Measurements from ENCODE around the gene HOXD13. TPM values are rescaled to one million over a fixed set of nuclear protein-coding genes. Genes with fewer than 3 reads are reported as not detected.

Gene HOXD13
- total RNA-seq, 1 experiment from 2014 or later: not detected

DNA sequence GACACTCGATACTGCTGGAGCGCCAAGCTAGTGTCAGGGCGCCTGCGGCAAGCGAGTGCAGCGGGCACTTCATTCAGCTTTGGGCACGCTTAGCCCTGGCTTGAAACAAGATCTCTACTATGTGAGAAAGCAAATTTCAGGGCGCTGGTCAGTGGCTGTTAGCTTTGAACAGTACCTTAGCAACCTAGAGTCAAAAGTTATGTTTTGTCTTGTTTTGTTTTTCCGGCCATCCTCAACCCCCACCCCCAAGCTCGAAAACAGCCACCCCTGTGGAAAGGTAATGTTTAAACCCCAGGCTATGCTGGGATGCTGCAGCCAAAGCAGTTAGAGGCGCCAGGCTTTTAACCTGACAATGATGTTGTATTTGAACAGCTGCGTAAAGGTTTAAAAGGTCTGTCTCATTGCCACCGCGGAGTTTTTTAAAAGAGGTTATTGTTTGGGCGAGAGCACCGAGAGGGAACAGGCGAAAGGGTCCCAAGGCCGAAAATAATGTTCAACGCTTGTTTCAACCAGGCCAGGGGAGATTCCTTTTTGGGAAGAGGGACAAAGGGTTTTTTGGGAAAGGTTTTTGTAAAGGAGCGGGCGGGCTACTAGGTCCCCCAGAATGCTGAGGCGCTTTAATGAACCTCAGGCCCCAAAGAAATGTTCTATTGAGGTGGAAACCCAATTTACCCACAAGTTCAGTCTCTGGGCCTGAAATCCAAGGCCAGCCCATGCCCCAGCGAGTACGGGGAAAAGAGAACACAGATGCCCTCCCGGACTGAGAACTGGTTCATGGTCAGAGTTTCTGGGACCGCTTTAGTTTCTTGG, 21.8 kb downstream of the HOXD13 start:
- BruUV-seq (replicated peaks): no TSS peak
- no peak for TF ChIP-seq CTCF (IDR thresholded peaks at IDR 0.05; ENCODE audit: unreplicated experiment)
- no peaks in the 10 kb centered on the region for H3K4me1 Mint-ChIP-seq (ENCODE audit: low read depth, unreplicated experiment)
- DNase-seq: no peak
- peaks cover 86% of the 10 kb centered on the region for H3K27me3 Mint-ChIP-seq (ENCODE audit: unreplicated experiment)
- H3K4me3 Mint-ChIP-seq (ENCODE audit: low read depth, unreplicated experiment): no peak overlapping the region
- no peak overlapping the region for H3K27ac Mint-ChIP-seq (ENCODE audit: unreplicated experiment)
- H3K9me3 Mint-ChIP-seq (ENCODE audit: low read depth, unreplicated experiment): no peaks in the 10 kb centered on the region
- intact Hi-C loops (cut with micrococcal nuclease; ENCODE audit: unreplicated experiment): no loop called here
- no peaks in the 10 kb centered on the region for H3K36me3 Mint-ChIP-seq (ENCODE audit: insufficient read depth, unreplicated experiment)
- CTCF ChIA-PET: no interaction called here

DNA sequence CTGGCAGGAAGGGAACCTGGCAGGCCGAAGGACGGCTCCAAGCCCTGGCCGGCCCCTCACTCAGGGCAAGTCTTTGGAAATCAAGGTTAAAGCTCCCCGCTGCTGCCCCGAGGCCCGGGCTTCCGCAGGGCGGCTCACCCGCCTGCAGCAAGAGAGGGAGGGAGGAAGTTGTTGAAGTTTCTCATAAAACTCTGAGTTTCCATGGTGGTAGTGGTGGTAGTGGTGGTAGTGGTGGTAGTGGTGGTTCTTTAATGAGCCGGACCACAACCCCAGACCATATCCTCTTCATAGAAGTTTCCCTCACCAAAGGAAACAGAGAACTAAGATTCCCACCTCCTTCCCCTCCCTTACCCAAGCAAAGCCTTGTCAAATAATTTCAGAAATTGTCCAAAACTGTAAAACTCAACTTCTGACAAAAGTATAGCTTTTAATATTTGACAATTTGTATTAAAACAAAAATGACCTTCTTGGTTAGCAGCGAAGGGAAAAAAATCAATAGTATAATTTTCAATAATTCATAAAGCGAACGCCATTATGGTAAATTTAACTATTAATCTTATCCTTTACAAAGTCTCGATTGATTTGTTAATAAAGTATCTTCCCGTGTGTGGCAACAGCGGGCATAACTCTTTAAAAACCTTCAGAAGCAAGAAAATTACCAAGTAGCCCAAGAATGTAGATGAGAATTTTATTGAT, 22.6 kb downstream of the HOXD13 start:
- TF ChIP-seq CTCF (IDR thresholded peaks at IDR 0.05; ENCODE audit: unreplicated experiment): no peak
- no peaks in the 10 kb centered on the region for H3K4me1 Mint-ChIP-seq (ENCODE audit: low read depth, unreplicated experiment)
- no peak for DNase-seq
- H3K9me3 Mint-ChIP-seq (ENCODE audit: low read depth, unreplicated experiment): no peaks in the 10 kb centered on the region
- CTCF ChIA-PET: no interaction called here
- H3K27ac Mint-ChIP-seq (ENCODE audit: unreplicated experiment): no peak overlapping the region
- BruUV-seq (replicated peaks): no TSS peak
- H3K36me3 Mint-ChIP-seq (ENCODE audit: insufficient read depth, unreplicated experiment): no peaks in the 10 kb centered on the region
- intact Hi-C loops (cut with micrococcal nuclease; ENCODE audit: unreplicated experiment): no loop called here
- peaks cover 88% of the 10 kb centered on the region for H3K27me3 Mint-ChIP-seq (ENCODE audit: unreplicated experiment)
- no peak overlapping the region for H3K4me3 Mint-ChIP-seq (ENCODE audit: low read depth, unreplicated experiment)

GRCh38 chr2:176115883-176116813, 23.6 kb downstream of the HOXD13 start, which contains the start of gene HOXD10:
TSS of gene HOXD10 (plus strand) at chr2:176116778. CDS start at chr2:176116834, 56 bp downstream.
- Mint-ChIP-seq H3K4me1 (ENCODE audit: low read depth, unreplicated experiment) (no peaks in the 10 kb centered on the region), H3K36me3 (ENCODE audit: insufficient read depth, unreplicated experiment) (no peaks in the 10 kb centered on the region), H3K27me3 (ENCODE audit: unreplicated experiment) (peaks cover 93% of the 10 kb centered on the region), H3K4me3 (ENCODE audit: low read depth, unreplicated experiment) (no peak within 1 kb of the TSS), H3K9me3 (ENCODE audit: low read depth, unreplicated experiment) (no peaks in the 10 kb centered on the region), H3K27ac (ENCODE audit: unreplicated experiment) (no peak within 1 kb of the TSS)
- BruUV-seq (replicated peaks): no TSS peak
- no peak for TF ChIP-seq CTCF (IDR thresholded peaks at IDR 0.05; ENCODE audit: unreplicated experiment)
- CTCF ChIA-PET: no interaction called here
- DNase-seq: no peak
- intact Hi-C loops (cut with micrococcal nuclease; ENCODE audit: unreplicated experiment): no loop called here

DNA sequence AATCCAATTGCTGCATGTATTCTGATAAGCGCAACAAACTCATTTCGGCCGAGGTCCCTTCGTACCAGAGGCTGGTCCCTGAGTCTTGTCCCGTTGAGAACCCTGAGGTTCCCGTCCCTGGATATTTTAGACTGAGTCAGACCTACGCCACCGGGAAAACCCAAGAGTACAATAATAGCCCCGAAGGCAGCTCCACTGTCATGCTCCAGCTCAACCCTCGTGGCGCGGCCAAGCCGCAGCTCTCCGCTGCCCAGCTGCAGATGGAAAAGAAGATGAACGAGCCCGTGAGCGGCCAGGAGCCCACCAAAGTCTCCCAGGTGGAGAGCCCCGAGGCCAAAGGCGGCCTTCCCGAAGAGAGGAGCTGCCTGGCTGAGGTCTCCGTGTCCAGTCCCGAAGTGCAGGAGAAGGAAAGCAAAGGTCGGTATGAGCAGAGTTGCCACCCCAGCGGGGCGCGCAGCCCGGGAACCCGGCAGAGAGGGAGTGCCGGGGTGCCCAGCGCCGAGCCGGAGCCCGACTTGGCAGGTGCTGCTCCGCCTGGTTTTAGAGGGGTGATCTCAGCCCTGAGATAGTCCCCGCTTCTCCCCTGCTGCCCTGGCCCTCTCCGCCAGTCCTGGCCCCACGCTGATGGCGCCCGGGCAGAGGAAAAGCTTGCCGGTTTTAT, 24.8 kb downstream of the HOXD13 start:
- Mint-ChIP-seq H3K36me3 (ENCODE audit: insufficient read depth, unreplicated experiment) (no peaks in the 10 kb centered on the region), H3K27ac (ENCODE audit: unreplicated experiment) (no peak overlapping the region), H3K4me3 (ENCODE audit: low read depth, unreplicated experiment) (no peak overlapping the region), H3K9me3 (ENCODE audit: low read depth, unreplicated experiment) (no peaks in the 10 kb centered on the region), H3K4me1 (ENCODE audit: low read depth, unreplicated experiment) (no peaks in the 10 kb centered on the region), H3K27me3 (ENCODE audit: unreplicated experiment) (peaks cover 82% of the 10 kb centered on the region)
- intact Hi-C loops (cut with micrococcal nuclease; ENCODE audit: unreplicated experiment): no loop called here
- CTCF ChIA-PET: no interaction called here
- no peak for DNase-seq
- BruUV-seq (replicated peaks): no TSS peak
- TF ChIP-seq CTCF (IDR thresholded peaks at IDR 0.05; ENCODE audit: unreplicated experiment): no peak
